ENCODE results near the gene ARHGEF10L.

DNA sequence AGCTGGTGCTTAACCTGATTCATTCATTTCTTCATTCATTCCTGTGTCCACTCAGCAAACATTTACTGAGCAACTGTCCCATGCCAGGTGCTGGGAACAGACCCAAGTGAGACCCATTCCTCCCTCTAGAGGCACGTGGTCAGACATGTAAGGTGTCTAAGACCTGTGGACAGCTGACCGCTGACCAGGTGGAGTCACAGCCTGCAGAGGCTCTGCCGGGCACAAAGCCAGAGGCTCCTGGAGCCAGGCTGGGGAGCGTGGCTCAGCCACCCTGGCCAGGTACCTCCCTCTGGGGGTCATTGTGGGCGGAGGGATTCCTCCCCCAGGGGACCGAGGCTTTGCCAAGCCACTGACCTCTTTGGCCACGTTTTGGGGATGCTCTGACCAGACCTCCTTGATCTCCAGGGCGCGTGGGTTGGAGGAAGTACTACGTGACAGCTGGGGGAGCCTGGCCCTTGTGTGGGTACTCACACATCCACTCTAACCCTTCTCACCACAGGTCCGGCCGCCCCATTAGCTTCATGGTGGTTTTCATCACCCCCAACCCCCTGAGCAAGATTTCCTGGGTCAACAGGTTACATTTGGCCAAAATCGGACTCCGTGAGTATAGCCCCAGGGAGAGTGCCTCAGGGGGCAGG is 100.3 kb downstream of the ARHGEF10L start:
- TF ChIP-seq, protein P1, sequence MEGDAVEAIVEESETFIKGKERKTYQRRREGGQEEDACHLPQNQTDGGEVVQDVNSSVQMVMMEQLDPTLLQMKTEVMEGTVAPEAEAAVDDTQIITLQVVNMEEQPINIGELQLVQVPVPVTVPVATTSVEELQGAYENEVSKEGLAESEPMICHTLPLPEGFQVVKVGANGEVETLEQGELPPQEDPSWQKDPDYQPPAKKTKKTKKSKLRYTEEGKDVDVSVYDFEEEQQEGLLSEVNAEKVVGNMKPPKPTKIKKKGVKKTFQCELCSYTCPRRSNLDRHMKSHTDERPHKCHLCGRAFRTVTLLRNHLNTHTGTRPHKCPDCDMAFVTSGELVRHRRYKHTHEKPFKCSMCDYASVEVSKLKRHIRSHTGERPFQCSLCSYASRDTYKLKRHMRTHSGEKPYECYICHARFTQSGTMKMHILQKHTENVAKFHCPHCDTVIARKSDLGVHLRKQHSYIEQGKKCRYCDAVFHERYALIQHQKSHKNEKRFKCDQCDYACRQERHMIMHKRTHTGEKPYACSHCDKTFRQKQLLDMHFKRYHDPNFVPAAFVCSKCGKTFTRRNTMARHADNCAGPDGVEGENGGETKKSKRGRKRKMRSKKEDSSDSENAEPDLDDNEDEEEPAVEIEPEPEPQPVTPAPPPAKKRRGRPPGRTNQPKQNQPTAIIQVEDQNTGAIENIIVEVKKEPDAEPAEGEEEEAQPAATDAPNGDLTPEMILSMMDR (IDR thresholded peaks at IDR 0.05) = no peak
- TF ChIP-seq POLR2A (IDR thresholded peaks at IDR 0.05) = no peak
- TF ChIP-seq EP300 (IDR thresholded peaks at IDR 0.05) = no peak
